ENCODE measurements around the gene LUC7L3. TPM values are rescaled to one million over a fixed set of nuclear protein-coding genes. Genes with fewer than 3 reads are reported as not detected.
"Not testable (repeated sequence)": the region's sequence is repeated elsewhere in the genome, so short reads cannot be mapped to it uniquely, and the experiment has no call there.

LUC7L3 gene
- 62.4 TPM for total RNA-seq (ENCODE audit: insufficient read depth, low replicate concordance)

GRCh38 chr17:50719144-50719923, at the start of gene LUC7L3:
TSS of gene LUC7L3 (plus strand) at chr17:50719603. CDS start at chr17:50719733, 130 bp downstream.
- DNase-seq (ENCODE audit: low spot score), result peak; percentile 97

- no peak for DNase-seq (ENCODE audit: low spot score)
These were observed 47.3 kb upstream of the LUC7L3 start for GRCh38 chr17:50672071-50672470.

DNA sequence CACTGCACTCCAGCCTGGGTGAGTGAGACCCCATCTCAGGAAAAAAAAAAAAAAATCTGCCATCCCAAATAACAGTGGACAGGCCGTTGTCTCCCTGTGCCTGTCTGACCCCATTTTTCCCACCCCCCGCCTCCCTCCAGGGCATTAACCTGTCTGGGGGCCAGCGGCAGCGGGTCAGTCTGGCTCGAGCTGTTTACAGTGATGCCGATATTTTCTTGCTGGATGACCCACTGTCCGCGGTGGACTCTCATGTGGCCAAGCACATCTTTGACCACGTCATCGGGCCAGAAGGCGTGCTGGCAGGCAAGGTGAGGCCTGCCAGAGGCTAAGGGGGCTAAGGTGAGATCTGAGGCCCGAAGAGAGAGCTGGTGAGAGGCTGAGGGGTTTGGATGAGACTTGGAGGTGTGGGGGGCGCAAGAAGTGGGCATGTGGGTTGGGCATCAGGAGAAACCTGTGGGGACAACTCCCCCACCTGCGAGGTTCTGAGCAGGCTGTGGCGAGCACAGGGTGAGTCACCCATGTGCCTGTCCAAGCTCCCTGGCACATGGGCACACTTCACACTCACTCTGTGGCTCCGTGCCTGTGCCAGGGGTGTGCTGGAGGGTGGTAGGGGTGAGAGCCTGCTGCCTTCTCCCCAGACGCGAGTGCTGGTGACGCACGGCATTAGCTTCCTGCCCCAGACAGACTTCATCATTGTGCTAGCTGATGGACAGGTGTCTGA, 46.4 kb upstream of the LUC7L3 start:
- no peak for DNase-seq (ENCODE audit: low spot score)

DNA sequence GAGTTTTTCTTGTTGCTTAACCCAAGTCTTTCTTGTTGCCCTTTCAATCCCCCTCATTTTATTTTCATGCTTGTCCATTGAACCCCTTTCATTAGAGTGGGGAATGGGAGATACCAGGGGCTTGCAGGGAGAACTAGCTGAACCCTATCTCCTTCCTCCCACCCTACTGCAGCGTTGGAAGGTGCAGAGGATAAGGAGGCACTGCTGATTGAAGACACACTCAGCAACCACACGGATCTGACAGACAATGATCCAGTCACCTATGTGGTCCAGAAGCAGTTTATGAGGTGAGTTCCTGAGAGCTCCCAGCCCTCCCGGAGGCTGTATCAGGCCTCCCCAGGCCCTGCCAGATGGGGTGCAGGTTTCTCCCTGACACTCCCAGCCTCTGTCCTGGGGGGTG, 44.2 kb upstream of the LUC7L3 start:
- no peak for DNase-seq (ENCODE audit: low spot score)

DNA sequence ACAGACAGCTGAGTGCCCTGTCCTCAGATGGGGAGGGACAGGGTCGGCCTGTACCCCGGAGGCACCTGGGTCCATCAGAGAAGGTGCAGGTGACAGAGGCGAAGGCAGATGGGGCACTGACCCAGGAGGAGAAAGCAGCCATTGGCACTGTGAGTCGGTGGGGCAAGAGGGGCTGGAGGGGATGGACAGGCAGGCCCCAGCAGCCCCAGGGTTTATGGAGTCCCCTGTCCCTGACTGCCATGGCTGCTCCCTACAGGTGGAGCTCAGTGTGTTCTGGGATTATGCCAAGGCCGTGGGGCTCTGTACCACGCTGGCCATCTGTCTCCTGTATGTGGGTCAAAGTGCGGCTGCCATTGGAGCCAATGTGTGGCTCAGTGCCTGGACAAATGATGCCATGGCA, 43.8 kb upstream of the LUC7L3 start:
- DNase-seq (ENCODE audit: low spot score), result no peak

- DNase-seq (ENCODE audit: low spot score), result no peak
These were observed 43.1 kb upstream of the LUC7L3 start for GRCh38 chr17:50676065-50676975.

GRCh38 chr17:50677851-50678375, 41.5 kb upstream of the LUC7L3 start:
- no peak for DNase-seq (ENCODE audit: low spot score)

- no peak for DNase-seq (ENCODE audit: low spot score)
These were observed 40.3 kb upstream of the LUC7L3 start for GRCh38 chr17:50679008-50679544.

- no peak for DNase-seq (ENCODE audit: low spot score)
These were observed 39.3 kb upstream of the LUC7L3 start for GRCh38 chr17:50680126-50680525.

GRCh38 chr17:50680543-50681262, 38.7 kb upstream of the LUC7L3 start:
- DNase-seq (ENCODE audit: low spot score), result not testable (repeated sequence)

- peak; percentile 90 for DNase-seq (ENCODE audit: low spot score)
These were observed 37.9 kb upstream of the LUC7L3 start for GRCh38 chr17:50681263-50682200.

GRCh38 chr17:50682441-50682840, 37.0 kb upstream of the LUC7L3 start:
- DNase-seq (ENCODE audit: low spot score), result no peak

DNA sequence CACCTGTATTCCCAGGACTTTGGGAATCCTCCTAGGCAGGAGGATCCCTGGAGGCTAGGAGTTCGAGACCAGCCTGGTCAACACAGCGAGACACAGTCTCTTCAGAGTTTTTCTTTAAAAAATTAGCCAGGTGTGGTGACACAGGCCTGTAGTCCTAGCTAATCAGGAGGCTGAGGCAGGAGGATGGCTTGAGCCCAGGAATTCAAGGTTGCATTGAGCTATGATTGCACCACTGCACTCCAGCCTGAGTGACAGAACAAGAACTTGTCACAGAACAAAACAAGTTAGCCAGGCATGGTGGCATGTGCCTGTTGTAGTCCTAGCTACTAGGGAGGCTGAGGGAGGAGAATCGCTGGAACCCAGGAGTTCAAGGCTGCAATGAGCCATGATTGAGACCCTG, 36.5 kb upstream of the LUC7L3 start:
- no peak for DNase-seq (ENCODE audit: low spot score)

GRCh38 chr17:50683434-50684287, 35.7 kb upstream of the LUC7L3 start:
- DNase-seq (ENCODE audit: low spot score), result no peak

DNA sequence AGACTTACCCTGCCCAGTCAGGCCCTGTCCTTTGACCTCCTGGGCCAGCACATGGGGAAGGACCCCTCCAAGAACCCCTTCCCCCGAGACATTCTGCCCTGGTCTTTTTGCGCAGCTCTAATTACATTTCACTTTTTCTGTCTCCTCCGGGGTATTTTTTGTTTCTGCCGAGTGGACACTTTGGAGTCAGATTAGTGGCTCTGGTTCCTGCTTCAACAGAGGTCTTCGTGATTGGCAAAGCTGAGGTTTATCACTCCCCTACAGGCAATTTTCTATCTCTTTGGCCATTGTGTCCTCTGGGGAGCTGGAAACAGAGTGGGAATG, 35.2 kb upstream of the LUC7L3 start:
- no peak for DNase-seq (ENCODE audit: low spot score)

DNA sequence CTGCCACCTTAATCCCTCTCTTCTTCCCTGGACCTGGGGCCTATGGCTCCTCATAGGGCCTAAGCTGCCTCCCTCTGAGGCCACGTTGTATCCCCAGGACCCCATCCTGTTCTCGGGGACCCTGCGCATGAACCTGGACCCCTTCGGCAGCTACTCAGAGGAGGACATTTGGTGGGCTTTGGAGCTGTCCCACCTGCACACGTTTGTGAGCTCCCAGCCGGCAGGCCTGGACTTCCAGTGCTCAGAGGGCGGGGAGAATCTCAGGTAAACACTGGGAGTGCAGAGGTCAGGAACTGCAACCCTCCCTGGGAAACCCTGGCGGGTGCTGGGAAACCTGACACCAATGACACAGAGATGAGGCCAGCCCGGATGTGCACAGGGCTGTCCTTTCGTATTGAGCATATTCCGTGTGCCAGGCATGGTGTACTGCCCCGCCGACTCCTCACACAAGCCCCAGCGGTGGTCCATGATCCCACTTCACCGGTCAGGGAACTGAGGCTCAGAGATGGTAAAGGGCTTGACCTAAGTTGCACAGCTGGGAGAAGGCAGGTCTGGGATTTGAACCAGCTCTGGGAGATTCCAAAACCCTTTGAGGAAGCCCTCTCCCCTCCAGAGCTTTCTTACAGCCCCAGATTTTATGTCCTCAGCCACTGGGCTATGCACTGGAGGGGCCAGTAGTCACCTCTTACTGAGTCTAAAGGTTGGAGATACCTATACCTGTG, 34.6 kb upstream of the LUC7L3 start:
- DNase-seq (ENCODE audit: low spot score), result no peak

GRCh38 chr17:50685334-50685665, 34.1 kb upstream of the LUC7L3 start:
- no peak for DNase-seq (ENCODE audit: low spot score)
